GM12873 (cell line): Measurements from ENCODE around the gene CD164L2.

Source experiments
- CTCF ChIP-seq: IDR thresholded peaks from 2 replicates; pipeline ENCODE4 v1.5.1; 2012; ENCODE audit warnings: low read depth, mild to moderate bottlenecking, moderate library complexity, low read length, control low read depth; ENCODE audit not compliant: insufficient read depth; ENCODE audit errors: missing control alignments

CD164L2 gene

GRCh38 chr1:27349784-27350662 lies 33.1 kb downstream of the CD164L2 start:
- TF ChIP-seq CTCF, result no peak

- TF ChIP-seq CTCF, result no peak
Observed at GRCh38 chr1:27348861-27349783, 34.0 kb downstream of the CD164L2 start.

GRCh38 chr1:27346991-27347624 lies 36.0 kb downstream of the CD164L2 start:
- no peak for TF ChIP-seq CTCF

GRCh38 chr1:27346357-27346756 lies 36.8 kb downstream of the CD164L2 start:
- TF ChIP-seq CTCF, result no peak

- no peak for TF ChIP-seq CTCF
Observed at GRCh38 chr1:27345272-27345671, 37.9 kb downstream of the CD164L2 start.

- no peak for TF ChIP-seq CTCF
Observed at GRCh38 chr1:27343639-27344025, 39.5 kb downstream of the CD164L2 start.
